ENCODE measurements around the gene TPTE. TPM values are rescaled to one million over a fixed set of nuclear protein-coding genes. Genes with fewer than 3 reads are reported as not detected.
"Not testable (repeated sequence)": the region's sequence is repeated elsewhere in the genome, so short reads cannot be mapped to it uniquely, and the experiment has no call there.

The TPTE gene
- total RNA-seq (not detected), polyA plus RNA-seq (not detected), total RNA-seq (not detected)

GRCh38 chr21:10521091-10521598, at the start of gene TPTE:
TPTE (plus strand) TSS chr21:10521583; CDS start chr21:10538724, 17,141 bp downstream.
- no peak within 1 kb of the TSS for H3K27ac Mint-ChIP-seq
- Histone ChIP-seq H3K27me3 (ENCODE audit: control insufficient read depth in 2 of 2, insufficient read depth in 2 of 2, low read length in 2 of 2) (no peaks in the 10 kb centered on the region), H3K4me3 (ENCODE audit: low read length) (no peak within 1 kb of the TSS), H3K36me3 (ENCODE audit: control insufficient read depth in 2 of 3, insufficient read depth in 3 of 3, low read length in 3 of 3) (no peaks in the 10 kb centered on the region), H3K4me1 (ENCODE audit: control insufficient read depth in 2 of 2, insufficient read depth in 2 of 2, low read length in 2 of 2) (no peaks in the 10 kb centered on the region), H3K9me3 (ENCODE audit: control insufficient read depth in 2 of 3, low read length in 3 of 3) (peaks cover 0 to 11% (median 0%) of the 10 kb centered on the region in 3 experiments), H3K27ac (ENCODE audit: low read depth, low read length) (no peak within 1 kb of the TSS)
- peaks cover 8 to 67% (median 33%) of the 10 kb centered on the region in 11 donors for H3K9me3 Mint-ChIP-seq
- DNase-seq: no peak
- peaks cover 0 to 8% (median 5%) of the 10 kb centered on the region in 5 donors for H3K36me3 Mint-ChIP-seq
- intact Hi-C loops (cut with micrococcal nuclease): no loop called here
- peaks cover 0 to 2% (median 0%) of the 10 kb centered on the region in 7 donors for H3K4me1 Mint-ChIP-seq
- no peak within 1 kb of the TSS for H3K4me3 Mint-ChIP-seq
- peak; percentile 36 for ATAC-seq
- CTCF ChIA-PET: no interaction called here
- H3K27me3 Mint-ChIP-seq: no peaks in the 10 kb centered on the region
- POLR2A ChIA-PET: no interaction called here

DNA sequence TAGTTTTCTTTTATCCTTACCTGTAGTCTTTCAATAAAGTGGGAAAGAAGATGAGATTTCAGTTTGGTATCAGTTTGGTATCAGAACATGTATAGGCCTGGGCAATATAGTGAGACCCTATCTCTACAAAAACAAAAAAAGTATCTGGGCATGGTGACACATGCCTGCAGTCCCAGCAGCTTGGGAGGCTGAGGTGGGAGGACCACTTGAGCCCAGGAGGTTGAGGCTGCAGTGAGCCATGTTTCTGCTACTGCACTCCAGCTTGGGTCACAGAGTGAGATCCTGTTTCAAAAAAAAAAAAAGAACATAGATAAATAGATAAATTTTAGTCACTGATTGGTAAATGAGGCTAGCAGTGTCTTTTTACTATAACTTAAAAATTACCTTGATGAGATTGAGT, 49.4 kb upstream of the TPTE start:
- H3K27me3 Mint-ChIP-seq; H3K27ac ChIP-seq (ENCODE audit: low read depth, low read length); H3K27ac Mint-ChIP-seq; H3K4me1 Mint-ChIP-seq; H3K9me3 ChIP-seq (ENCODE audit: control insufficient read depth in 2 of 3, low read length in 3 of 3); DNase-seq; H3K4me3 Mint-ChIP-seq; POLR2A ChIA-PET; H3K36me3 Mint-ChIP-seq; intact Hi-C loops (cut with micrococcal nuclease); H3K4me1 ChIP-seq (ENCODE audit: control insufficient read depth in 2 of 2, insufficient read depth in 2 of 2, low read length in 2 of 2); H3K4me3 ChIP-seq (ENCODE audit: low read length); H3K27me3 ChIP-seq (ENCODE audit: control insufficient read depth in 2 of 2, insufficient read depth in 2 of 2, low read length in 2 of 2); ATAC-seq; H3K36me3 ChIP-seq (ENCODE audit: control insufficient read depth in 2 of 3, insufficient read depth in 3 of 3, low read length in 3 of 3); CTCF ChIA-PET: not testable (repeated sequence)
- H3K9me3 Mint-ChIP-seq: peaks cover 0 to 16% (median 4%) of the 10 kb centered on the region in 11 donors

DNA sequence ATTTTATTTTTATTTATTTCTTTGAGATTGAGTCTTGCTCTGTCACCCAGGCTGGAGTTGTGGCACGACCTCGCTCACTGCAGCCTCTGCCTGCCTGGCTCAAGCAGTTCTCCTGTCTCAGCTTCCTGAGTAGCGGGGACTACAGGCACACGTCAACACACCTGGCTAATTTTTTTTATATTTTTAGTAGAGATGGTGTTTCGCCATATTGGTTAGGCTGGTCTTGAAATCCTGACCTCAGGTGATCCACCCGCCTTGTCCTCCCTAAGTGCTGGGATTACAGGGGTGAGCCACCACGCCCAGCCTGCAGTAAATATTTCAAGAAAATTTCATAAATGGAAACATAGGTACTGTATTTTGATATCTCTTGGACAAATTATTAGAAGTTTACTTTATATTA, 43.6 kb upstream of the TPTE start:
- H3K9me3 ChIP-seq (ENCODE audit: control insufficient read depth in 2 of 3, low read length in 3 of 3); H3K4me1 ChIP-seq (ENCODE audit: control insufficient read depth in 2 of 2, insufficient read depth in 2 of 2, low read length in 2 of 2); H3K27me3 ChIP-seq (ENCODE audit: control insufficient read depth in 2 of 2, insufficient read depth in 2 of 2, low read length in 2 of 2); CTCF ChIA-PET; DNase-seq; H3K4me3 Mint-ChIP-seq; H3K4me1 Mint-ChIP-seq; ATAC-seq; H3K4me3 ChIP-seq (ENCODE audit: low read length); H3K27me3 Mint-ChIP-seq; H3K27ac Mint-ChIP-seq; H3K36me3 ChIP-seq (ENCODE audit: control insufficient read depth in 2 of 3, insufficient read depth in 3 of 3, low read length in 3 of 3); H3K36me3 Mint-ChIP-seq; H3K27ac ChIP-seq (ENCODE audit: low read depth, low read length); POLR2A ChIA-PET; intact Hi-C loops (cut with micrococcal nuclease): not testable (repeated sequence)
- peaks cover 2 to 38% (median 13%) of the 10 kb centered on the region in 11 donors for H3K9me3 Mint-ChIP-seq

DNA sequence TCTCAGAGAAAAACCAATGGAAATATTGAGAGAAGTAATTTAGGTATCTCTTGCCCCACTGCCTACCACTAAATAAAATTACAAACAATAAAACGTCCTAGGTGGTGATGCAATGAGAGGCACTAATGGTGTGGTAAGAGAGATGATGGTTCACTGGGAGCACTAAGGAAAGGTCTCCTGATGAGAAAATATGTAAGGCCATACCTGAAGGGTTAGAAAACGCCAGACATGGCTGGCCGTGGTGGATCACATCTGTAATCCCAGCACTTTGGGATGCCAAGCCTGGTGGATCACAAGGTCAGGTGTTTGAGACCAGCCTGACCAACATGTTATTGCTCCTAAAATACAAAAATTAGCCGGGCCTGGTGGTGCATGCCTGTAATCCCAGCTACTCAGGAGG, 41.5 kb upstream of the TPTE start:
- H3K27me3 Mint-ChIP-seq; H3K4me1 Mint-ChIP-seq; H3K4me1 ChIP-seq (ENCODE audit: control insufficient read depth in 2 of 2, insufficient read depth in 2 of 2, low read length in 2 of 2); H3K4me3 ChIP-seq (ENCODE audit: low read length); H3K27ac Mint-ChIP-seq; H3K36me3 ChIP-seq (ENCODE audit: control insufficient read depth in 2 of 3, insufficient read depth in 3 of 3, low read length in 3 of 3); H3K4me3 Mint-ChIP-seq; DNase-seq; intact Hi-C loops (cut with micrococcal nuclease); CTCF ChIA-PET; H3K27me3 ChIP-seq (ENCODE audit: control insufficient read depth in 2 of 2, insufficient read depth in 2 of 2, low read length in 2 of 2); H3K27ac ChIP-seq (ENCODE audit: low read depth, low read length); H3K36me3 Mint-ChIP-seq; POLR2A ChIA-PET; H3K9me3 ChIP-seq (ENCODE audit: control insufficient read depth in 2 of 3, low read length in 3 of 3): not testable (repeated sequence)
- H3K9me3 Mint-ChIP-seq: peaks cover 4 to 48% (median 13%) of the 10 kb centered on the region in 11 donors
- ATAC-seq: peak; percentile 18

GRCh38 chr21:10484864-10485263, 36.5 kb upstream of the TPTE start:
- ATAC-seq; H3K4me1 ChIP-seq (ENCODE audit: control insufficient read depth in 2 of 2, insufficient read depth in 2 of 2, low read length in 2 of 2); POLR2A ChIA-PET; DNase-seq; H3K9me3 ChIP-seq (ENCODE audit: control insufficient read depth in 2 of 3, low read length in 3 of 3); CTCF ChIA-PET; H3K4me1 Mint-ChIP-seq; H3K36me3 Mint-ChIP-seq; H3K36me3 ChIP-seq (ENCODE audit: control insufficient read depth in 2 of 3, insufficient read depth in 3 of 3, low read length in 3 of 3); H3K27ac ChIP-seq (ENCODE audit: low read depth, low read length); intact Hi-C loops (cut with micrococcal nuclease); H3K27ac Mint-ChIP-seq; H3K4me3 ChIP-seq (ENCODE audit: low read length); H3K4me3 Mint-ChIP-seq; H3K27me3 ChIP-seq (ENCODE audit: control insufficient read depth in 2 of 2, insufficient read depth in 2 of 2, low read length in 2 of 2); H3K27me3 Mint-ChIP-seq: not testable (repeated sequence)
- peaks cover 0 to 29% (median 16%) of the 10 kb centered on the region in 11 donors for H3K9me3 Mint-ChIP-seq

DNA sequence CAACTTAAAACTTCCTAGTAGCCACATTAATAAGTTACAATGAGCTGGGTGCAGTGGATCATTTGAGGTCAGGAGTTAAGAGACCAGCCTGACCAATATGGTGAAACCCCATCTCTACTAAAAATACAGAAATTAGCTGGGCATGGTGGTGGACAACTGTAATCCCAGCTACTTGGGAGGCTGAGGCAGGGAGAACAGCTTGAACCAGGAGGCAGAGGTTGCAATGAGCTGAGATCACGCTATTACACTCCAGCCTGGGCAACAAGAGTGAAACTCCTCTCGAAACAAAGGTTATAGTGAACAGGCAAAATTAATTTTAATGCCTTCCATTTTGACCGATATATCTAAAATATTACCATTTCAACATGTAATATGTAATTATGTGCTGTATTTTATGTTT, 30.9 kb upstream of the TPTE start:
- H3K4me3 Mint-ChIP-seq; H3K27me3 ChIP-seq (ENCODE audit: control insufficient read depth in 2 of 2, insufficient read depth in 2 of 2, low read length in 2 of 2); H3K9me3 ChIP-seq (ENCODE audit: control insufficient read depth in 2 of 3, low read length in 3 of 3); H3K4me3 ChIP-seq (ENCODE audit: low read length); ATAC-seq; H3K27ac ChIP-seq (ENCODE audit: low read depth, low read length); H3K27me3 Mint-ChIP-seq; DNase-seq; H3K4me1 Mint-ChIP-seq; H3K4me1 ChIP-seq (ENCODE audit: control insufficient read depth in 2 of 2, insufficient read depth in 2 of 2, low read length in 2 of 2); intact Hi-C loops (cut with micrococcal nuclease); H3K27ac Mint-ChIP-seq; POLR2A ChIA-PET; CTCF ChIA-PET; H3K36me3 ChIP-seq (ENCODE audit: control insufficient read depth in 2 of 3, insufficient read depth in 3 of 3, low read length in 3 of 3); H3K36me3 Mint-ChIP-seq: not testable (repeated sequence)
- H3K9me3 Mint-ChIP-seq: peaks cover 0 to 12% (median 4%) of the 10 kb centered on the region in 11 donors

DNA sequence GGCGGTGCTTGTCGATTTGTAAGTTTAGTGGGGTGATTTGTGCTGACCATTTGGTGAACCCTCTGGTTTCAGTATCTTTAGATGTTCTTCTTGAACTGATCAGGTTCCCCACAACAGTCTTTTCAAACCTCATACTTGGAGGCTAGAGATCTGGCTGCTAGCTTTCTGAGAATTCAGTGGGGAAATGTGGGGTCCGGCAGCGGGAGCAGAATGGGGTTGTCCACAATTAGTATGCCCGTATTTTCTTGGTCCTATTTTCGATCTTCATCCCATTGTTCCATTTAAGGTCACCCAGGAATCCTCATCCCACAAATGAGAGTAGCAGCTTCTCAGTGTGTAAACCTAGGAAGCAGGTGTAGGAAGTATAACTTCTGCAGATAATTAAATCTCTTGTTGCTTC, 10.3 kb upstream of the TPTE start:
- no peak overlapping the region for H3K4me3 Mint-ChIP-seq

More for the DNA sequence above, 10.3 kb upstream of the TPTE start:
- Mint-ChIP-seq H3K27ac (no peak overlapping the region), H3K27me3 (no peaks in the 10 kb centered on the region), H3K9me3 (peaks cover 9 to 27% (median 20%) of the 10 kb centered on the region in 11 donors), H3K4me1 (no peaks in the 10 kb centered on the region), H3K36me3 (peaks cover 0 to 4% (median 0%) of the 10 kb centered on the region in 5 donors)
- POLR2A ChIA-PET: no interaction called here
- CTCF ChIA-PET: no interaction called here
- Histone ChIP-seq H3K9me3 (ENCODE audit: control insufficient read depth in 2 of 3, low read length in 3 of 3) (peaks cover 0 to 8% (median 0%) of the 10 kb centered on the region in 3 experiments), H3K27me3 (ENCODE audit: control insufficient read depth in 2 of 2, insufficient read depth in 2 of 2, low read length in 2 of 2) (no peaks in the 10 kb centered on the region), H3K27ac (ENCODE audit: low read depth, low read length) (no peak overlapping the region), H3K4me3 (ENCODE audit: low read length) (no peak overlapping the region), H3K36me3 (ENCODE audit: control insufficient read depth in 2 of 3, insufficient read depth in 3 of 3, low read length in 3 of 3) (no peaks in the 10 kb centered on the region), H3K4me1 (ENCODE audit: control insufficient read depth in 2 of 2, insufficient read depth in 2 of 2, low read length in 2 of 2) (no peaks in the 10 kb centered on the region)
- no peak for ATAC-seq
- intact Hi-C loops (cut with micrococcal nuclease): no loop called here
- DNase-seq: no peak

All from naive thymus-derived CD4-positive, alpha-beta T cell (primary cell).